HG03139 (cell line): ENCODE results near the gene PEX16.

Experiments
- ATAC-seq: cut with Tn5 transposase; IDR thresholded peaks from one replicate; pipeline ENCODE4 v1.9.1; 2021; ENCODE audit not compliant: unreplicated experiment

PEX16 gene

DNA sequence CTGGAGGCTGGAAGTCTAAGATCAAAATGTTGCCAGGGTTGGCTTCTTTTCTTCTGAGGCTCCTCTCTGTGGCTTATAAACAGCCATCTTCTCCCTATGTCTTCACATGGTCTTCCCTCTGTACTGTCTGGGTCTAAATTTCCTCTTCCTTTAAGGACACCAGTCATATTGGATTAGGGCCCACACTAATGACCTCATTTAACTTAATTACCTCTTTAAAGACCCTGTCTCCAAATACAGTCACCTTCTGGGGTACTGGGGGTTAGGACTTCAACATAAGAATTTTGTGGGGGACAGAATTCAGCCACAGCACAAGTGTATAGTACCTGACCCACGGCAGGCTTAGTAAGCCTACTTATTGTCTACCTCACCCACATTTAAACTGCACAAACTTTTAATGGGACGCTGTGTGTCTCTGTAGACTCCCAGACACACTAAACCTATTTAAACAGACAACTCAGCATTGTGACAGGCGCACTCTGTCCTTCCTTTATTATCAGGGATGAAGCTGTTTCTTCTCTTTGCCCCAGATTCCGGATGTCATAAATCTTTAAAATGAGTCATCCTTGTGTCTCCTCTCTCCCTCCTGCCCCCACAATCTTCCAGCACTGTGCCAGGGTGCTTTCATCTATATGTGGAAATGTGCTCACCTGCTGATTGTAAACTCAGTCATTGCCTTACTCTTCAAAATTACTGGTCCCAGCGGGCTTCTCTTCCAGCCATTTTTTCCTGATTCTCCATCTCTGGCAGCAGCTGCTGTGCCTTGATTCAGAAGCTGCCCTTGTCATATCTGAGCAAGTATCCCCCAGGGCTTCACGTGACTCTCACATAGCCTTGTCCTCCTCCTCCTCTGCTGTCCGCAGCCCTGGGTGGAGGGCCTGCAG is 37.6 kb downstream of the PEX16 start:
- ATAC-seq: no peak

DNA sequence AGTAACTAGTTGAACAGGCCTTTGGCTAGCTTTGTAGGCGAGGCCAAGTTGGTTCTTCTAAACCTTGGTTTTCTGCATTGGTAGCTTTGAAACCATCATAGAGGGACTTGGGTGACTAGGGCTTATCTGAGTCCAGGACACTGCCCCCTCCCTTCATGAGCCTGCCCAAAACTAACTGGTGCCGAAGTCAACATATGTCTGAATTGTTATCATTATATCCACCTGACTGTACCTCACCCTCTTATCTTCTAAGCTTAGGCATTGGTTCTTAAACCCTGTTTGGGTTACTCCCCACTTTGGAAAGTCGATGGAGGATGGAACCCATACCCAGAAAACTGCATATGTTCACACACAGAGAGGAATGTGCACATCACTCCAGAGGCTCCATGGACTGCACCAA is 39.8 kb downstream of the PEX16 start:
- no peak for ATAC-seq

DNA sequence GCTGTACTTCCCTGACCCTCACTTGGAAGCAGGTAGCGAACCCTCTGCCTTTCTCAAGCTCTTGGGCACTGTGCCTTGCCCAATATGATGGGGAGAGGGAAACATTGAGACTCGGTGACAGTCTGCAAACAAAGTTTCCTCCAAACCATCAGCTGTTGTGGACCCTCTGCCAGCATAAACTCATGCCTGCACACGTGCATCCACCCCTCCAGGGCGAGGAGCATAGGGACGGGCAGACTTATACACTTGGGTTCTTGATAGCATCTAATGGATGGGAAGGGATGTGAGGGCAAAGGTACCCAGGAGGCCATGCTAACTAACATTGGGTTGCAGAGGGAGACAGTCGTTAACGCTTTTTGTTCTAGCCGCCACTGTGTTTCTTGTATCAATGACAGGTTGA is 40.5 kb downstream of the PEX16 start:
- ATAC-seq: no peak

DNA sequence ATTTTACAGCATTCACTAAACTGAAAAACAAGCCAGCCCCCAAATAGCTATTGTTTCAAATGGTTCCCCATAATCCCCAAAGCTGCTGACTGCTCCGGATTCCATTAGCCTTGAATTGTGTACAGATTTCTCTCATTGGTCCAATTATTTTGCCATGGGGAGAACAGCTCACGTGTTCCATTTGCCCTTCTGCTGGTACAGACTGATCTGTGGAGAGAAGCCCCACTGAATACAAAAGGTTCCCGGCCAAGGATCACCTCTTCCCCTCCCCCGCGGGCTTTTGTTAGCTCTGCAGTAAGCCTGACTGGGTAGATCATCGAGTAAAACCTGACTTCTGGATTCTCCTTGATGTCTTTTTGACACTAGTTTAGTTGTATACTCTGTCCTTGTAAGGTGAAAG is 41.3 kb downstream of the PEX16 start:
- no peak for ATAC-seq

DNA sequence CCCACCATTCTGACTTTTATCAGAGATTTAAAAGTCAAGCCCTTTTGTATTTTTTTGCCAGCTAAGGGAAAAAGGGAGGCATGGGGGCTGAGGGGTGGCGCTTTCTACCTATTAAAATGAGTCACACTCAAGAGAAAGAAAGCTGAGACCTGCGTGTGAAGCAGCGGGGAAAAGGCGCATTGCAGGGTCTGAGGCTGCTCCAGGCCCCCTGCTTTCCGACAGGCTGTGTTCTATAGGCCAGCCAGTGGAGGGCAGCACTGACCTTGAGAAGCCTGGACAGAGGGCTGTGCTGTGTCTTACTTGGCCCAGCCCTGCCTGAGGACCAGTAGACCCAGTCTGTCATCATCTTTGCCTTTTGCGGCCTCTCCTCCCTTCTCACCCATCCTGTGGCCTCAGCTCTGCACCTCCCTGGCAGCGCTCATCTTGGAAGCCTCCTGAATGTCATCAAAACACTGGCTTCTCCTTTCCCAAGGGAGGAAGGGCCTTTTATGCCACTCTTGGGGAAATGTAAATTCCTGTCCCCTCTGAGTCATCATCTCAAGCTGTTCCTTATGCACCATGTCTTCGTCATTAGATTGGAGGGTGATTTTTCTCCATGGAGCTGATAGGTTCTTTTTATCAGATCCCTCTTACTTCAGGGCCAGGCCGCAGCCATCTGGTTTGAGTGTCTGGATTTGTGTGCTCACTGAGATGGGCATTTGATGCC is 44.9 kb downstream of the PEX16 start:
- ATAC-seq: no peak

DNA sequence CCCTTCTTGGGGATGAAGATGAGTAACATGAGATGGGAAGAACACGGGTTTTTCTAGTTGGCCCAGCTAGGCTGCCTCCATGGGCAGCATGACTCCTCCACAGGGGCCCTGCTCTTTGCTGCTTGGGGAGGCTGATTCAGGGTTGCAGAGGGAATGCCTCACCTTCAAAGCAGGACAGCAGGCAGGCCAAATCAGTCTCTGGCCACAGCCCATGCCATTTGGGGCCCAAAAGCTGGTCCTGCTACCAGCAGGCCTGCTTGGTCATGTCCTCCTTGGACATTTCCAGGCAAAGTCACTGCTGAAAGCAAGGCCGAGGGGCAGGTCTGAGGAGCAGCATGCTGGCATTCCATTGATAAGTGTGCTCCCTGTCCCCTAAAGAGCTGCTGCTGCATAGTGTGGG is 46.0 kb downstream of the PEX16 start:
- ATAC-seq: no peak

DNA sequence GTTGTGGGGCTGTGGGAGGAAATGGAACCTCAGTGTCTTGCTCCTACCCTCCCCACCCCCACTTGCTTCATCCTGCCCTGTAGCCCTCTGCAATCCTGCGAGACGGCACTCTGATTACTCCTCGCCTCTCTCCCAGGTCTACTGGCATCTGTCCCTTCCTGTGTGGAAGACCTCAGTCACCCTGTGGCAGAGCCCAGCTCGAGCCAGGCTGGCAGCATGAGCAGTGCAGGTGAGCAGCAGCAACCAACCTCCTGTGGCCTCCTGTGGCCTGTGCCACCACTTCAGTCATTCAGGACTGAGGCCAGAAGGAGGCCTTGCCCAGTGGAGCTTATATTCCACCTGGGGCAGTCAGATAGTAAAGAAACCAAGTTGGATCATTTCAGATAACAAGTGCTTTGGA is 47.0 kb downstream of the PEX16 start:
- ATAC-seq: no peak

DNA sequence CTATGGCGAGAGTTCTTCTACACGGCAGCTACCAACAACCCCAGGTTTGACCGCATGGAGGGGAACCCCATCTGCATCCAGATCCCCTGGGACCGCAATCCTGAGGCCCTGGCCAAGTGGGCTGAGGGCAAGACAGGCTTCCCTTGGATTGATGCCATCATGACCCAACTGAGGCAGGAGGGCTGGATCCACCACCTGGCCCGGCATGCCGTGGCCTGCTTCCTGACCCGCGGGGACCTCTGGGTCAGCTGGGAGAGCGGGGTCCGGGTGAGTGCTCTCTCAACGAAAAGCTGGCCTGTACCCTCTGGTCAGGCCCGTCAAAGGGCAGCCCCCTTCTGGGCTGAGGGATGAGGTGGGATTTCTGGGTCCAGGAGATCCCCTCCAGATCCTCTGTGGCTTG is 48.1 kb downstream of the PEX16 start:
- ATAC-seq: no peak

DNA sequence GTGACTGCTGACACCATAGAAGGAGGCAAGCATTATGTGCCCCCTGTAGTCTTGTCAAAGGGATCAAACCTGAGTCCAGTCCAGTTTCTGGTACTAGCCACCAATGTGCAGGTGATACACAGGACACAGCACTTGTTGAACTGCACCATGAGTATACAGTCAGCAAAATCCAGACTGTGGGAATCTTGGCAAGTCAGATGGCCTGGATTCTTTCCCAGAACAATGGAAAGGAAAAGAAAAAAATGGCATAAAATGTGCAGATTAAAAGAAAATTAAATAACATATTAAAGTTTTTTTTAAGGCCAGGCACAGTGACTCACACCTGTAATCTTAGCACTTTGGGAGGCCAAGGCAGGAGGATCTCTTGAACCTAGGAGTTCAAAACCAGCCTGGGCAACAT is 53.6 kb downstream of the PEX16 start:
- no peak for ATAC-seq

DNA sequence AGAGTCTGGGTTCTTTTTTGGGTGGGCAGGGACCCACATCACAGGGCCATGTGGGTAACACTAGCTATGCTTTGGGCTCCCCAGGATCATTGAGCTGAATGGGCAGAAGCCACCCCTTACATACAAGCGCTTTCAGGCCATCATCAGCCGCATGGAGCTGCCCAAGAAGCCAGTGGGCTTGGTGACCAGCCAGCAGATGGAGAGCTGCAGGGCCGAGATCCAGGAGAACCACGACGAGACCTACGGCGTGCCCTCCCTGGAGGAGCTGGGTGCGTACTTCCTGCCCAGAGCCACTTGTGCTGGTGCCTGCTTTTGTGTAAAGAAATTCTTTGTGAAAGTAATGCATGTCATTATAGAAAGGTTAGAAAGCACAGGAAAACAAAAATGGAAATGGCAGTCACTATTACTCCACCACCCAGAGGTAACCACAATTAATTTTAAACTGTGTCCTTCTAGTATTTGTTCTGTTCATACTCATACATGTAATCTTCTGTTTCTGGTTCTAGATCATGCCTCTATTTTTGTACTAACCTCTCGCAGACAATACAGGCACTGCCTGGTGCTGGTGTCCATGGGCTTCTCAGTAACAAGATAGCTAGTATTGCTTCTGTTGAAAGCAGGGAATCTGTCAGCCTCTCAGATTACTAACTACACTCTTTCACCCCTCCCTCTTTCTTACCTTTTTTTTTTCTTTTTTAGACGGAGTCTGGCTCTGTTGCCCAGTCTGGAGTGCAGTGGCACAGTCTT is 56.7 kb downstream of the PEX16 start:
- ATAC-seq: no peak

DNA sequence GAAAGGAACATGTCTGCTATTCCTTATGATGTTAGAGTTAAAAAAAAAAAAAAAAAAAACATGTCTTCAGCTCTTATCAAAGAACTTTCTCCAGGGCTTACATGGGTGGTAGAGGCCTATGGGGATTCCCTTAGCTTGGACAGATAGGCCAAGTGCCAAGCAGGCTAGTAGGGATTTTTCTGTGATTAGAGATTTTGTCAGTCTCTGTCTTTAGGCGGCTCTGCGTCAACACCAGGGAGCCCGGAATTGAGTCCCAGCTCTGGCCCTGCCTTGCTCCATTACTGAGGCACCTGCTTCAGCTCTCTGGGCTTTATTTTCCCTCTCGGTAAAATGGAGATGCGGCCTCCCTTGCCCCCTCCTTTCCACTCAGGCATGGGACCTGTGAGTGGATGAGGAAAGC is 57.3 kb downstream of the PEX16 start:
- ATAC-seq: no peak
